Hematopoietic multipotent progenitor cell (in vitro differentiated cells): ENCODE data around the gene JAK1. TPM values are rescaled to one million over a fixed set of nuclear protein-coding genes. Genes with fewer than 3 reads are reported as not detected.

ENCODE experiments used
- DNase-seq, 3 donors: peaks; one replicate each; pipeline ENCODE4 v3.0.0-alpha.2; 2011 to 2015; ENCODE audit warnings: low read depth in 2 of 3, low spot score in 2 of 3
- total RNA-seq: library from RNA; depleted of rRNA; stranded (reverse); fragments of >200 nt; gene quantifications from one replicate; pipeline ENCODE4 v1.2.3, GENCODE V29; 2012

JAK1 gene
- total RNA-seq, 1 donor: 80.2 TPM

DNA sequence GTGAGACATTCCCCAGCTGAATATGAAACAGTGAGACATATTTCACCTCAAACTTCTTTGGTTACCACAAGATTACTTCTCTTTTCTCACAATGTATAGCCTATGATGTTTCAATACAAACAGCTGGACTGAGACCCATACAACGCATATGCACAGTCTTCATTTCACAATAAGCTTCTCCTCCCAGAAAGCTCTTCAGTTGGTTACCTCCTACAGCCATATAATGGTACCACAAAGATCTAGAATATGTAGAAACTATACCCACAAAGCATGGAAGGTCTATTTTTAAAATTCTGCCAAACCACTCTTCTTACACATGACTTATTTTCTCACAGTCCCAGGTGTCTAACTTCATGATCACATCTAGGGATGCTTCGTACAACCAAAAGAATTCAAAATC is 70.8 kb downstream of the JAK1 start:
- peak in 2 of 3 donors; percentile 9 to 64 for DNase-seq

- no peak for DNase-seq
These were observed 71.7 kb downstream of the JAK1 start for GRCh38 chr1:64894438-64895196.

DNA sequence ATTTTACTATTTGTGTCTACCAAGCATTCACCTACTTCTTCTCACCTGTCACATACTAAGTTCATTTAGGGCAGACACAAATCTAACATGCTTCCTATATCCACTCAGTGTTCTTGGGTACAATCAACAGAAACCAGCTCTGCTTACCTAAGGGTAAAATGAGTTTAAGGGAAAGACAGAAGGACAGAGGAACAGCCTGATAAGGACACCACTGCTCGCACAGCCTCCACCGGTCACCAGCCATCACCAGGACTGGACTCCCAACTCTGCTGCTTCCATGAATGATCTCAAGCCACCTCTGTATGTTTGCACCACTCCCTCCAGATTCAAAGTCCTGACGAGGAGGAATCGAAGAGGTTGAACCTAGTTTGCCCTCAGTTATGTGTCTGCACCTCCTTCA is 72.4 kb downstream of the JAK1 start:
- DNase-seq: no peak

- DNase-seq: no peak
These were observed 73.5 kb downstream of the JAK1 start for GRCh38 chr1:64892576-64893573.

DNA sequence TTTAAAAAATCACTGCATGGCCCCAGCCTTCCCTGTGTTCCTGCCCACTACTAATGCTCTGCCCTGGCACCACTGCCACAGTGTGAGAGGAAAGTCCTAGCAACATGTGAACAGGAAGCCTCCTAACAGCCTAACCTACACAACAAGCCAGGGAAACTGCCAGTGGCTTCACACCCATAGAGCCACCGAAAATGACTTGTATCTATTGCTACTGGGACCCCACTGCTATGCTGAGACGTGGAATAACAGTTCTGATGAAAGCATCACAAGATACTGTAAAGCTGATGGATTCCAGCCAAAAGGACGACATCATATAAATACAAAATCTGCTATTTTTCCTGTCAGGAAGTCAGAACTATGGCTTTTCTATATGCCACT is 74.9 kb downstream of the JAK1 start:
- peak in 1 of 3 donors; percentile 16 for DNase-seq

GRCh38 chr1:64890699-64891447 is 75.5 kb downstream of the JAK1 start:
- DNase-seq: no peak

GRCh38 chr1:64887689-64888217 is 78.6 kb downstream of the JAK1 start:
- DNase-seq: no peak

GRCh38 chr1:64886877-64887276 is 79.5 kb downstream of the JAK1 start:
- no peak for DNase-seq

DNA sequence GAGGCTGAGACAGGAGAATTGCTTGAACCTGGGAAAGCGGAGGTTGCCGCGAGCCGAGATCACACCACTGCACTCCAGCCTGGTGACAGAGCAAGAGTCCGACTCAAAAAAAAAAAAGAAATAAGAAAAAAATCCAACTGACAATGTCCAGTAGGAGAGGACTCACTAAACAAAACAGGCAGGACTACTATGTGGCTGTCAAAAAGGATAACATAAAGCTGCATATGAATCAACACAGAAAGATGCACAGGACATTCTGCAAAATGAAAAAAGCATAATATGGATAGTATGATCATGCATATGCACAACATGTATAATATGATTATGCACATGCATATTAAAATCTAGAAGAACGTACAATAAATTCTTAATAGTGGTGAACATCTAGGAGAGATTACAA is 80.7 kb downstream of the JAK1 start:
- DNase-seq: no peak

DNA sequence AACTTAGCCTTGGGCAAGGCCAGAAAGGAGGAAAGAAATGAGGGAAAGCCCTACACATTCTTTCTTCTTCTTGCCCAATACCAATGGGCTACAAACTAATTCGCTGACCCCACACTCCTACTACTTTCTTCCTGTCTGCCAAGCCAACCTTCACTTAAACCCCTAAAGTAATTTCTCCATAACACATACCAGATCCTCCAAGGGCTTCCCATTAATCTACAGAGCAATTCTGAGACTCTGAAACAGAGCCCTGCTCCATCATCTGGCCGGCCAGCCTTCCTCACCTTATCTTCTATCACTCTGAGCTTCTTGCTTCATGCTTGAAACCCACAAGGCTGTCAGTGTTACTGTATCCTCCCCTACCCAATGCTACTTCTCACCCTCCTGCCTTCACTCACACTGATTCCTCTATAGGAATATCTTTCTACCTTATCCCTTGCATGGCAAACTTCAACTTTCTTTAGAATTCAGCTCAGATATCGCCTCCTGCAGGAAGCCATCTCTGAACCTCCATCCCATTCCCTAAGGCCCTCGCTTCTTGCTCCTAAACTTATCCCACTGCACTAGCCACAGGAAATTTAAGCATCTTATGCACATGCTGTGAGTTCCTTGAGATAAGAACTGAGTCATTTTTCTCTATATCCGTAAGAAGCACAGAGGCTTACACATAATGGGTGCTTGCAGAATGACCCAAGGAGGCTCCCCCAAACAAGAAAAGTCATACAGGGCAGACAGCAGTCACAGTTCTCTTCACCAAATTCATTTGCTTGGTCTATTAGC is 81.9 kb downstream of the JAK1 start:
- no peak for DNase-seq

DNA sequence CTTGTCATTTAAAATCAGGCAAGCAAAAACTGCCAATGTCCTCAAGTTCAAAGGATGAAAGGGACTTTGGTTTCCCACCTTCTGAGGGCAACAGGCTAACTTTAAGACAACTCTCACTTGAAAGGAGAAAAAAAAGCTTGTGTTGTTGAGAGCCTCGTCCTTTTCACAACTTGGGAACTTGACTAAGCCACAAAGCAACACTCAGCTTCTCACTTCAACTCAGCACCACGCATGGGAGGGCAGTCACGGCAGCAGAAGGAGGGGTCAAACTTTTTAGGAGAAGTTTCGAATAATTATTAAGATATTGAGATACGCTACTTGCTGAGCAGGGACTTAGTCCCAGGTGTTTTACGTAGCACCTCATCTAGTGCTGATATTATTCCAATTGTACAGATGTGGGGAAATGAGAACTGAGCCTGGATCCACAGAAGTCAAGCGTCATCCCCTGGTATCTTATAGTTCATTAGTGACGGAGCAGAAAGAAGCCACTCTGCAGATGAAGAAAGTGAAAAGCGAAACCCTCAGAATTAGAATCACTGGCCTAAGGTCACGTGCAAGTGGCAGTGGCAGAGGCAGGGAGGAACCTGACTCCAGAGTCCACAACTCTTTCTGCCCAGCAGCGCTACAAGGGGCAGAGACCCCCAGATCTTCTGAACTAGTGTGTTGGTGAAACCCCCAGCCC is 83.6 kb downstream of the JAK1 start:
- no peak for DNase-seq

- DNase-seq: no peak
These were observed 85.1 kb downstream of the JAK1 start for GRCh38 chr1:64881281-64881680.

- DNase-seq: no peak
These were observed 85.9 kb downstream of the JAK1 start for GRCh38 chr1:64880449-64880848.

GRCh38 chr1:64878931-64879611 is 87.3 kb downstream of the JAK1 start:
- DNase-seq: no peak

DNA sequence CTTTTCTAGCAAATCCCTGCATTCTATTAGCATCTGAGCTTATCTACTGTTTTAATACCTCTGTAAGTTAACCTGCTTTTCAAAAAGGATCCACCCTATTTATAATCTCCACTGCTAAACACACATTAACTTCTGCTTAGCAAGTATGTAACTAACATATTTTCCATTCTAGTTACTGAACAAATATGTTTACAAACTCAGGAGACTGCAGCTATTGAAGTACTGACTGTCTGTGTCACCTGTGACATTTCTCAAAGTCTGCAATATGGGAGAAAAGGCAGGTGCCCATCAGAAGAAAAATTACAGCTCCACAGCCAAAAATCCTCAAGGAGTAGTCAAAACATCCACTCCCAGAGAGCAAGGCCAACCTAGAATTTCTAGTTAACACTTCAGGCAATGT is 88.3 kb downstream of the JAK1 start:
- no peak for DNase-seq

- no peak for DNase-seq
These were observed 88.8 kb downstream of the JAK1 start for GRCh38 chr1:64877598-64877997.

DNA sequence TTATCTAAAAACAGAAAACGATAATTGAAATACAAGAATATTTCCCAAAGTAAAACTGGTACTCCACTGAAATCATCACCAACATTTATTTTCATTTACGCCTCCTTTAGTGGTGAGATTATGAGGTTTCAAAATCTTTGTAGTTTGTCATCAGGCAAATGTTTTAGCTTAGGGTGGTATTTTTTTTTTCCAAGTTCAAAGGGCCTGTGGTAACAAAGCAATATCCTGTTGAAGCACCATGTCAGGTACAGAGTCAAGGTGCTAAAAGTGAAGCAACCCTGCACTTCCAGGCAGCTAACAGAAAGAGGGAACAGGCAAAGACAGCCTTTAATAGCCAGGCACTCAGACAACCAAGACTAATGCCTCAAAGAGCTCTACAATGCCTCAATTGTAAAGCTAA is 89.2 kb downstream of the JAK1 start:
- DNase-seq: peak in 1 of 3 donors; percentile 49

DNA sequence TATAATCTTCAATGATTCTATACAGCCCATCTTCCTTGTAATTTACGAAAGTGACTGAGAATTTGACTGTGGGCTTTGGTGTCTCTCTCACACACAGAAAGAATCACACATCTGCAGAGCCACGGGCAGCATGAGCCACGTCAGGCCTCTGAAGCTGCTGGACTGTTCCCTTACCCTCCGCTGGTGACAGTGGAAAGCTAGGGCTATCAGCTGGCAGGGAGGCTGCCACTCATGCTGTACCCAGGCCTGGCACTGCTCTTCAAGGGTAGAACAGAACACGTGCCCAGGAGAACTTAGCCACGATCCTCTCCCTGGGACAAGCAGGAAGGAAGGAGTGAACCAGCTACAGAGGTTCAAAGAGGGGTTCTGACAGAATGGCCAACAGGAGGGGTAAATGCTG is 90.7 kb downstream of the JAK1 start:
- no peak for DNase-seq

GRCh38 chr1:64875101-64875500 is 91.2 kb downstream of the JAK1 start:
- DNase-seq: no peak
